ENCODE results near the gene PLIN1.

PLIN1 gene

DNA sequence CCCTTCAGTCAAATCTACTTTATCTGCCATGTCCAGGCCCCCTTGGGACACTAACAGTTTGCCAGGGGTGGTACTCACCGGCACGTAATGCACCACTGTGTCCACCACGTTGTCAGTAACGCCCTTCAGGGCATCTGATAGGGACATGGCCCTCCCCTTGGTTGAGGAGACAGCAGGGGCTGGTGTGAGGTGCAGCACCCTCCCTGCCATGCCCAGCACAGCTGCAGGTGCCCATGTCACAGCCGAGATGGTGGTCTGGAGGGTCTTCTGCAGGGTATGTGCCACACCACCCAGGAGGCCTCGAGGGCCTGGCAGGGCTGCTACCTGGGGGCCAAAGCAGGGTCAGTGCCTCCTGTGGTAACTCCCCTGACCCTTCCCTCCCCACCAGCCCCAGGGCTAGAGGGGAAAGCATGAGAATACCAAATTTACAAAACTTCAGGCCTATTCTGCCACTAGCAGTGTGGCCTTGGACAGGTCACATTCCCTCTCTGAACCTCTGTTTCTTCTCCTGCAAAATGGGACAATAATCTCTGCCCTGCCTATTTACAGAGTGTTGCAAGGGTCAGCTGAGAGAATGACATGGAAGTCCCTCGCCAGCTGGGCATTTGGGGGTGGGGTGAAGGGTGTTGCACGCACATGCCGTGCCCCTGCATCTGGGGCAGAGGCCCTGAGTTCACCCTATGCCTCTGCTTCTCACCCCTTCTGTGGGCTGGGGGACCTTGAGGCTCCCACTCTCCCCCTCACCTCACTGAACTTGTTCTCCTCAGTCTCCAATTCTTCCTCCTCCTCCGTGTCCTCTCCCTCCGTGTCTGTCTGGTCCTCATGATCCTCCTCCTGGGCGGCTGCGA, 12.1 kb downstream of the PLIN1 start:
- no peak for DNase-seq (ENCODE audit: extremely low read depth, insufficient read length)
- Histone ChIP-seq H3K27me3 (replicated peaks; ENCODE audit: control insufficient read depth, insufficient read depth, low read length) (no peaks in the 10 kb centered on the region; the same call in 1 of the 2 replicates), H3K4me3 (replicated peaks; ENCODE audit: low read depth, low read length) (no peak overlapping the region), H3K36me3 (ENCODE audit: control insufficient read depth, insufficient read depth, low read length) (no peaks in the 10 kb centered on the region)
- TF ChIP-seq, protein P1, sequence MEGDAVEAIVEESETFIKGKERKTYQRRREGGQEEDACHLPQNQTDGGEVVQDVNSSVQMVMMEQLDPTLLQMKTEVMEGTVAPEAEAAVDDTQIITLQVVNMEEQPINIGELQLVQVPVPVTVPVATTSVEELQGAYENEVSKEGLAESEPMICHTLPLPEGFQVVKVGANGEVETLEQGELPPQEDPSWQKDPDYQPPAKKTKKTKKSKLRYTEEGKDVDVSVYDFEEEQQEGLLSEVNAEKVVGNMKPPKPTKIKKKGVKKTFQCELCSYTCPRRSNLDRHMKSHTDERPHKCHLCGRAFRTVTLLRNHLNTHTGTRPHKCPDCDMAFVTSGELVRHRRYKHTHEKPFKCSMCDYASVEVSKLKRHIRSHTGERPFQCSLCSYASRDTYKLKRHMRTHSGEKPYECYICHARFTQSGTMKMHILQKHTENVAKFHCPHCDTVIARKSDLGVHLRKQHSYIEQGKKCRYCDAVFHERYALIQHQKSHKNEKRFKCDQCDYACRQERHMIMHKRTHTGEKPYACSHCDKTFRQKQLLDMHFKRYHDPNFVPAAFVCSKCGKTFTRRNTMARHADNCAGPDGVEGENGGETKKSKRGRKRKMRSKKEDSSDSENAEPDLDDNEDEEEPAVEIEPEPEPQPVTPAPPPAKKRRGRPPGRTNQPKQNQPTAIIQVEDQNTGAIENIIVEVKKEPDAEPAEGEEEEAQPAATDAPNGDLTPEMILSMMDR (IDR thresholded peaks at IDR 0.05; ENCODE audit: insufficient read depth, low read length, poor library complexity, severe bottlenecking) = no peak

DNA sequence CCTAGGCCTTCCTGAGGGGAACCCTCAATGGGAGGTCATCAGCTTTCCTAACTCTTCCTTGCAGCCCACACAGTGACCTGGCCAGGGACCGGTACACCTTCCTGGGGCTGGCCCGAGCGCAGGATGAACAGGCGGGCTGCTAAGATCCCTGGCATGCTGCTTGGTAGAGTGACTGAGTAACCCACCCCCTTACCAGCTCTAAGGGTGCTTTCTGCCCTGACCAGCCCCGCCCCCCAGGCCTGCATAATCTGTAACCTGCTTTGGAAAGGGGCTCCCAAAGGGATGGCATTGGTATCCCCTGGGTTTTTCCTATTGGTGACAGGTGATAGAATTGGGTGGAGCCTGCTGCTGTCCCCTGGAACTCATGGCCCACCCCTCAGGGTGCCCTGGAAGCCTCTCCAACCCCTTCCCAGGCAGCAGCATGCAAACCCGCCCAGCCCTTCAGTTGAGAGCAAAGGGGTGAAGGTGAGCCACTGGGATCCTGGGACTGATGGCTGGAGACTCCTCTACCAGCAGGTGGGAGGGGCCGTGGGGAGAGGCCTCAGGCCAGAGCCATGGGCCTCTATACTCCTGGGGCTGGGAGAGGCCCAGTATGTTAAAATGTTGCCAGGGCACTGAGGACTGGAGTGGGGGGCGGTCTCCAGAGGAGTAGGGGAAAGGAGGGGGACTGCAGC, 12.8 kb downstream of the PLIN1 start:
- TF ChIP-seq, protein P1 (IDR thresholded peaks at IDR 0.05; ENCODE audit: insufficient read depth, low read length, poor library complexity, severe bottlenecking) = no peak
- no peak overlapping the region; the same call in 1 of the 2 replicates for H3K4me3 ChIP-seq (replicated peaks; ENCODE audit: low read depth, low read length)
- no peak for DNase-seq (ENCODE audit: extremely low read depth, insufficient read length)
- no peaks in the 10 kb centered on the region for H3K36me3 ChIP-seq (ENCODE audit: control insufficient read depth, insufficient read depth, low read length)
- no peaks in the 10 kb centered on the region; the same call in 1 of the 2 replicates for H3K27me3 ChIP-seq (replicated peaks; ENCODE audit: control insufficient read depth, insufficient read depth, low read length)

DNA sequence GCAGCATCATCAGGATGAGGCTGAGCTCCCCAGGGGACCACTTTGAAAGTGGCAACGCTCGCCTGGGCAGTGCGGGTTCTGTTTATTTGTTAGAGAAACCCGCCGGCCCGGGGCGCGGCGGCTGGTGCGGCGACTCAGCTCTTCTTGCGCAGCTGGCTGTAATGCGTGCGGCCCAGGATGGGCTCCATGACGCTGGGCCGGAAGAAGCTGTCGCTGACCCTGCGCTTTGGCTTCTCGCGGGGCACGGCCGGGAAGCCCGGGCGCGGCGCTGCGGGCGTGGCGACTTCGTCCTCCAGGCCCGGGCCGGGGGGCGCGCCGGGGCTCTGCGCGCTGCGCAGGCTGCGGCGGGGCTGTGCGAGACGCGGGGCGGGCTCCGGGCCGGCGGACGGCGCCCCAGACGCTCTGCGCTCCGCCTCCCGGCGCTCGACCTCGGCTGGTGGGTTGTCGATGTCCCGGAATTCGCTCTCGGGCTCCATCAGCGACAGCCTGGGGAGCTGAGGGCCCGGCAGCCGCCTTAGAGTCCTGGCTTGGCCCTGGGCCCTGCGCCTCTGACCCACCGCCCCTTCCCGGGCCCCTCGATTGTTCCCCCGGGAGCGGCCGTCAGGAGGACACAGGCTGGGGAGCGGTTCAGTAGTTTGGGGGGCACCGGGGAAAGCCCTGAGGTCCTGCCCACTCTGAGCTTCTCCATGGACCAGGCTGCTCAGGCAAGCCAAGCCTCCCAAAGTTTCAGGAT, 13.6 kb downstream of the PLIN1 start:
- TF ChIP-seq, protein P1 (IDR thresholded peaks at IDR 0.05; ENCODE audit: insufficient read depth, low read length, poor library complexity, severe bottlenecking) = no peak
- Histone ChIP-seq H3K4me3 (replicated peaks; ENCODE audit: low read depth, low read length) (peak overlapping the region; percentile 25), H3K27me3 (replicated peaks; ENCODE audit: control insufficient read depth, insufficient read depth, low read length) (no peaks in the 10 kb centered on the region; the same call in 1 of the 2 replicates), H3K36me3 (ENCODE audit: control insufficient read depth, insufficient read depth, low read length) (no peaks in the 10 kb centered on the region)
- no peak for DNase-seq (ENCODE audit: extremely low read depth, insufficient read length)

DNA sequence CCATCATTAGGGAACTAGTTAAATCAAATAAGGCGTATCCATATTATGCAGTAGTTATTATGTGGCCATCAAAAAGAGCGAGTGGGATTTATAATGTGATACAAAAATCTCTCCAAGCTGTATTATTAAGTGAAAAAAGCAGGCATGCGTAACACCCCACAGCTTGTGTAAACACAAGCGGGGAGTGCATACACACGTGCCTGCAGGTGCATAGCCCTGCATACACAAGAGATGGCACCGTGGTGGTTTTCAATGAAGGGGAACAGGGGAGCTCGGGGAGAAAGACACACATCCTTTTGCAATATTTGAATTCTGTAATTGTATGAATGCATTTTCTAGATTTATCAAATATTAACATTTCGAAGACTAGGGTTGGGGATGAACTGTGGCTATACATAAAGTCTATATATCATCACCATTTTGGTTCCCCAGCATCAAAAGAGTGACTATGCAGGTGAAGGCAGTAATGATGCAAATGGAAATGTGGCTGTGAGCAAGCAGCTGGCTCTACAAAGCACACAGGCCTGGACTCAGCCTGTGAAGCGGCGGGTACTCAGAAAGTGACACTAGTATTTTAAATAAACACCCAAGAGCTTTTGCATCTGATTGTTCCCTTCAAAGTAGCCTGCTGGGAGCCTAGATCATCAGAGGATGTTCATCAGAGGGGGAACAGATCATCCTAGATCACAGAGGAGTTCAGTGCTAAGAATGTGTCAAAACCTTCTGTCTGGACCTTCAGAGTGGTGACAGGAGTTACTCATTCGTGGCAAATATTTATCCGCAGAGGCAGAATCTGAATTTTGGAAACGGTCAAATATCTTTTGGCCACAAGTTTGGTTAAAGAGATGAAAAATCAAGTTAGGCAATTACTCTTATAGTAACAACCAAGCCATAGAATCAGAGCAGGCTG, 14.5 kb downstream of the PLIN1 start:
- Histone ChIP-seq H3K27me3 (replicated peaks; ENCODE audit: control insufficient read depth, insufficient read depth, low read length) (no peaks in the 10 kb centered on the region; the same call in 1 of the 2 replicates), H3K36me3 (ENCODE audit: control insufficient read depth, insufficient read depth, low read length) (no peaks in the 10 kb centered on the region), H3K4me3 (replicated peaks; ENCODE audit: low read depth, low read length) (no peak overlapping the region)
- no peak for DNase-seq (ENCODE audit: extremely low read depth, insufficient read length)
- TF ChIP-seq, protein P1 (IDR thresholded peaks at IDR 0.05; ENCODE audit: insufficient read depth, low read length, poor library complexity, severe bottlenecking) = no peak

Measured in GM06990 (cell line).